CD4-positive, alpha-beta T cell (primary cell): ENCODE data around the gene NDUFA7. TPM values are rescaled to one million over a fixed set of nuclear protein-coding genes. Genes with fewer than 3 reads are reported as not detected.
"Not testable (repeated sequence)": the region's sequence is repeated elsewhere in the genome, so short reads cannot be mapped to it uniquely, and the experiment has no call there.

ENCODE experiments used
- ATAC-seq: fragments of 200-7000 bp; cut with Tn5 transposase; one replicate; pipeline ENCODE4 v1.10.0; 2022; ENCODE audit warnings: mild to moderate bottlenecking; ENCODE audit not compliant: poor library complexity
- CTCF ChIA-PET: fragments of 350-600 bp; sonication (Branson Sonifier 250); formaldehyde crosslinking; loops from one replicate; lab custom pipeline; 2021; ENCODE audit warnings: antibody characterized with exemption, inconsistent platforms; lab: Charles Lee
- POLR2A ChIA-PET: fragments of 350-600 bp; sonication (Branson Sonifier 250); formaldehyde crosslinking; loops from one replicate; lab custom pipeline; 2021; ENCODE audit warnings: antibody characterized with exemption, inconsistent platforms; lab: Charles Lee
- DNase-seq, 14 experiments: peaks; one replicate each; pipeline ENCODE4 v3.0.0-alpha.2; 2013 to 2020; ENCODE audit warnings: mixed read lengths in 2 of 14
- H3K27ac ChIP-seq, 2 donors: one replicate each; pipeline versions ENCODE4 v1.5.1 to v1.7.0; 2013; ENCODE audit warnings: low read length in 2 of 2, low read depth in 1 of 2, mild to moderate bottlenecking in 1 of 2
- H3K27me3 ChIP-seq, 2 experiments: 1 replicate in 1 of 2; 2 replicates in 1 of 2; pipeline versions ENCODE4 v1.6.1 to v1.7.0; 2013; ENCODE audit warnings: low read length in 2 of 2, control low read depth in 1 of 2, mild to moderate bottlenecking in 1 of 2, moderate library complexity in 1 of 2; ENCODE audit not compliant: insufficient read depth in 2 of 2, control insufficient read depth in 1 of 2
- H3K36me3 ChIP-seq: one replicate; pipeline ENCODE4 v1.6.1; 2013; ENCODE audit warnings: low read length, control low read depth; ENCODE audit not compliant: insufficient read depth
- H3K4me1 ChIP-seq: one replicate; pipeline ENCODE4 v1.6.1; 2013; ENCODE audit warnings: low read length, control low read depth; ENCODE audit not compliant: insufficient read depth
- H3K4me3 ChIP-seq: one replicate; pipeline ENCODE4 v1.5.1; 2013; ENCODE audit warnings: mild to moderate bottlenecking, low read length, moderate library complexity
- H3K9me3 ChIP-seq, 2 experiments: 1 replicate in 1 of 2; 2 replicates in 1 of 2; pipeline versions ENCODE4 v1.6.1 to v1.7.0; 2013; ENCODE audit warnings: low read length in 2 of 2, mild to moderate bottlenecking in 2 of 2, control low read depth in 1 of 2, moderate library complexity in 1 of 2; ENCODE audit not compliant: control insufficient read depth in 1 of 2, insufficient read depth in 1 of 2
- H3K27ac Mint-ChIP-seq: one replicate; pipeline ENCODE4 v1.8.0; 2020; ENCODE audit warnings: mixed read lengths
- H3K27me3 Mint-ChIP-seq: one replicate; pipeline ENCODE4 v1.8.0; 2021; ENCODE audit warnings: mixed read lengths
- H3K36me3 Mint-ChIP-seq: one replicate; pipeline ENCODE4 v1.8.0; 2021; ENCODE audit warnings: low read depth, mixed read lengths
- H3K4me1 Mint-ChIP-seq: one replicate; pipeline ENCODE4 v1.8.0; 2021; ENCODE audit warnings: low read depth, mixed read lengths
- H3K4me3 Mint-ChIP-seq: one replicate; pipeline ENCODE4 v1.8.0; 2020; ENCODE audit warnings: mild to moderate bottlenecking, mixed read lengths
- H3K9me3 Mint-ChIP-seq: one replicate; pipeline ENCODE4 v1.8.0; 2020; ENCODE audit warnings: mixed read lengths
- CTCF ChIP-seq: fragments of 200-600 bp; IDR thresholded peaks from one replicate; pipeline ENCODE4 v1.8.0; 2022; ENCODE audit warnings: antibody characterized with exemption, mild to moderate bottlenecking
- intact Hi-C, 2 experiments: fragments of 100-400 bp; cut with DNase I in 1 of 2; cut with micrococcal nuclease in 1 of 2; formaldehyde crosslinking; loops; one replicate each; pipeline versions ENCODE4 v1.15.1 to v1.9.0; 2023 to 2025; cut with DNase I, micrococcal nuclease
- total RNA-seq, 174 experiments: library from RNA in 2 of 174; stranded (reverse) in 2 of 174; gene quantifications; one replicate each; pipeline ENCODE4 v1.2.3 and lab custom pipeline; 2021 to 2026

The NDUFA7 gene
- total RNA-seq, 2 experiments from 2014 or later = 42.0 to 42.7 TPM

- peaks cover 17% of the 10 kb centered on the region for H3K4me1 ChIP-seq
- peaks cover 16% of the 10 kb centered on the region for H3K4me1 Mint-ChIP-seq
- H3K27me3 Mint-ChIP-seq = no peaks in the 10 kb centered on the region
- no peak for TF ChIP-seq CTCF
- peak overlapping the region; percentile 94 for H3K4me3 Mint-ChIP-seq
- intact Hi-C loops = no loop called here
- peak overlapping the region; percentile 36 to 76 for H3K27ac ChIP-seq
- ChIA-PET POLR2A (interaction anchor here (0.6 kb wide), 1 partner anchor 51 kb away, joined by 3 read pairs; the partner anchor contains the start of gene NDUFA7), CTCF (interaction anchor here (1.3 to 1.5 kb wide), 2 partner anchors 54 to 143 kb away, joined by 3 read pairs; partner anchors contain the start of gene MARCHF2)
- peak overlapping the region; percentile 86 for H3K27ac Mint-ChIP-seq
- H3K36me3 ChIP-seq = no peaks in the 10 kb centered on the region
- peak overlapping the region; percentile 70 for H3K4me3 ChIP-seq
- no peaks in the 10 kb centered on the region for H3K9me3 ChIP-seq
- H3K36me3 Mint-ChIP-seq = no peaks in the 10 kb centered on the region
- H3K9me3 Mint-ChIP-seq = no peaks in the 10 kb centered on the region
- H3K27me3 ChIP-seq = no peaks in the 10 kb centered on the region
- DNase-seq (no peak), ATAC-seq (no peak)
Measured at GRCh38 chr19:8269724-8270123, 51.5 kb downstream of the NDUFA7 start.

GRCh38 chr19:8265872-8266271 lies 55.3 kb downstream of the NDUFA7 start:
- no peaks in the 10 kb centered on the region for H3K27me3 ChIP-seq
- ChIA-PET CTCF (no interaction called here), POLR2A (no interaction called here)
- peaks cover 4% of the 10 kb centered on the region for H3K36me3 Mint-ChIP-seq
- H3K4me3 Mint-ChIP-seq = peak overlapping the region; percentile 42
- H3K9me3 ChIP-seq = no peaks in the 10 kb centered on the region
- no peak overlapping the region for H3K27ac Mint-ChIP-seq
- H3K27me3 Mint-ChIP-seq = no peaks in the 10 kb centered on the region
- peaks cover 16% of the 10 kb centered on the region for H3K4me1 Mint-ChIP-seq
- H3K36me3 ChIP-seq = peaks cover 6% of the 10 kb centered on the region
- ATAC-seq = no peak
- peaks cover 17% of the 10 kb centered on the region for H3K4me1 ChIP-seq
- intact Hi-C loops = no loop called here
- no peaks in the 10 kb centered on the region for H3K9me3 Mint-ChIP-seq
- TF ChIP-seq CTCF = no peak
- H3K27ac ChIP-seq = no peak overlapping the region
- no peak for DNase-seq
- H3K4me3 ChIP-seq = no peak overlapping the region

DNA sequence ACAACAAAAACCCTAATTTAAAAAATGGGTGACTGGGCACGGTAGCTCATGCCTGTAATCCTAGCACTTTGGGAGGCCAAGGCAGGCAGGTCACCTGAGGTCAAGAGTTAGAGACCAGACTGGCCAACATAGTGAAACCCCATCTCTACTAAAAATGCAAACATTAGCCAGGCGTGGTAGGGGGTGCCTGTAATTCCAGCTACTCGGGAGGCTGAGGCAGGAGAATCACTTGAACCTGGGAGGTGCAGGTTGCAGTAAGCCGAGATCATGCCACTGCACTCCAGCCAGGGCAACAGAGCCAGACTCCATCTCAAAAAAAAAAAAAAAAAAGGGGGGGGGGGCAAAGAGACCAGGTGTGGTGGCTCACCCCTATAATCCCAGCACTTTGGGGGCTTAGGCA lies 56.9 kb downstream of the NDUFA7 start:
- H3K4me1 Mint-ChIP-seq = peaks cover 10% of the 10 kb centered on the region
- CTCF ChIA-PET = interaction anchor here (0.7 kb wide), 1 partner anchor 43 kb away, joined by 4 read pairs; no protein-coding TSS in a partner anchor

GRCh38 chr19:8262431-8262830 lies 58.7 kb downstream of the NDUFA7 start:
- DNase-seq (no peak), ATAC-seq (no peak)
- no peak overlapping the region for H3K27ac ChIP-seq
- intact Hi-C loops = no loop called here
- H3K36me3 ChIP-seq = peaks cover 12% of the 10 kb centered on the region
- no peaks in the 10 kb centered on the region for H3K27me3 ChIP-seq
- H3K4me1 ChIP-seq = no peaks in the 10 kb centered on the region
- Mint-ChIP-seq H3K27me3 (no peaks in the 10 kb centered on the region), H3K27ac (no peak overlapping the region), H3K36me3 (peaks cover 22% of the 10 kb centered on the region), H3K9me3 (no peaks in the 10 kb centered on the region), H3K4me3 (no peak overlapping the region), H3K4me1 (no peaks in the 10 kb centered on the region)
- no peaks in the 10 kb centered on the region for H3K9me3 ChIP-seq
- ChIA-PET POLR2A (no interaction called here), CTCF (no interaction called here)
- H3K4me3 ChIP-seq = no peak overlapping the region
- no peak for TF ChIP-seq CTCF

More for the DNA sequence above, 56.9 kb downstream of the NDUFA7 start:
- H3K4me1 ChIP-seq, H3K27me3 ChIP-seq, H3K4me3 ChIP-seq, H3K27ac ChIP-seq, intact Hi-C loops, POLR2A ChIA-PET, H3K27me3 Mint-ChIP-seq, H3K9me3 ChIP-seq, H3K4me3 Mint-ChIP-seq, H3K27ac Mint-ChIP-seq, H3K9me3 Mint-ChIP-seq, ATAC-seq, H3K36me3 Mint-ChIP-seq, DNase-seq, H3K36me3 ChIP-seq: not testable (repeated sequence)
